ENCODE data around the gene SIX1.

Gene SIX1

DNA sequence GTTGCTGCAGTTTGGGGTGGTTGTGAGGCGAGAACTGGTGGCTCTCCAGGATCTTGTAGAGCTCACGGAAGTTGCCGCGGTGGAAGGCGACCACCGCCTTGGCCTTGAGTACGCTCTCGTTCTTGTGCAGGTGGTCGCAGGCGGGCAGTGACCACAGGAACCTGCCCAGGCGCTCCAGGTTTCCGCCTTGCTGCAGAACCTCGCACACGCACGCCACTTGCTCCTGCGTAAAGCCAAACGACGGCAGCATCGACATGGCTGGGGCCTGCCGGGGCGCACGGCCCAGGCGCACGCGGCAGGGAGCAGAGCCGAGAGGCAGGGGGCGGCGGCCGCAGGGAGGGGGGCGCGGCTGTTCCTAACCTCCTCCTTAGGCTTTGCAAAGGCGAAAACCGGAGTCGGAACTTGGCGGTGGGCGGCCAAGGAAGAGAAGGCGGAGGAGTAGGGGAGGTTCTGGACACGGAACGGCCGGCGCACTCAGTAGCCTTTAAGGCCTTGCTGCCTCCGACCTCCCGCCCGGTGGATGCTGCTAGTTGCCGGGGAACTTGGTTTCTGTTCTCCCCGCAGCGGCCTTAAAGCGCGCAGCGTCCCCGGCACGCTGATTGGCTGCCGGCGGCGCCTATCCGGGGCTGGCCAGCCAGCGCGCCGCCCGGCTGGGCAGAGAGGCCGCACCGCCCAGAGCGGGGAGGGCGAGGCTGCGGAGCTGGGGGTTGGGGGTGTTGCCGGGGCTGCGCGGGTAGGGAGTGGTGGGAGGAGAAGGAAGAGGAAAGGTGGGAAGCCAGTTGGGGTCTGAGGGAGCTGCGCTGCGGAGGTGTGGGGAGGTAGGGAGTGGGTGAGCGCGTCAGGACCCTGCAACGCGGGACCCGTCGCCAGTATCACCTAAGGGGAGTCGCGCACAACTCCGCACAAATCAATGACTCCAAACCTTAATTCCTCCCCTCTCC, at the start of gene SIX1:
Gene SIX1 (minus strand): TSS at position 544 of the 941 bp plus-strand sequence. CDS start 288 bp downstream, at position 256.
- DNase-seq (ENCODE audit: low read depth, low spot score) = no peak

DNA sequence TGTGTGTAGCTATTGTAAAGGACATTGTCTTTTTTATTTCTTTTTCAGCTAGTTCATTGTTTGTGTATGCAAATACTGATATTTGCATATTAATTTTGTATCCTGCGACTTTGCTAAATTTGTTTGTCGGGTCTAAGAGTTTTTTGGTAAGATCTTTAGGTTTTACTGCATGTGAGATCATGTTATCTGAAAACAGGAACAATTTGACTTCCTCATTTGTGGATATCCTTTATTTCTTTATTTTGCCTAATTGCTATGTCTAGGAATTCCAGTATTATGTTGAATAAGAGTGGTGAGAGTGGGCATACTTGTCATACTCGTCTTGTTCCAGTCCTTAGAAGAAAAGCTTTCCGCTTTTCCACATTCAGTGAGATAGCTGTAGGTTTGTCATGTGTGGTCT, 46.0 kb upstream of the SIX1 start:
- DNase-seq (ENCODE audit: low read depth, low spot score) = no peak

DNA sequence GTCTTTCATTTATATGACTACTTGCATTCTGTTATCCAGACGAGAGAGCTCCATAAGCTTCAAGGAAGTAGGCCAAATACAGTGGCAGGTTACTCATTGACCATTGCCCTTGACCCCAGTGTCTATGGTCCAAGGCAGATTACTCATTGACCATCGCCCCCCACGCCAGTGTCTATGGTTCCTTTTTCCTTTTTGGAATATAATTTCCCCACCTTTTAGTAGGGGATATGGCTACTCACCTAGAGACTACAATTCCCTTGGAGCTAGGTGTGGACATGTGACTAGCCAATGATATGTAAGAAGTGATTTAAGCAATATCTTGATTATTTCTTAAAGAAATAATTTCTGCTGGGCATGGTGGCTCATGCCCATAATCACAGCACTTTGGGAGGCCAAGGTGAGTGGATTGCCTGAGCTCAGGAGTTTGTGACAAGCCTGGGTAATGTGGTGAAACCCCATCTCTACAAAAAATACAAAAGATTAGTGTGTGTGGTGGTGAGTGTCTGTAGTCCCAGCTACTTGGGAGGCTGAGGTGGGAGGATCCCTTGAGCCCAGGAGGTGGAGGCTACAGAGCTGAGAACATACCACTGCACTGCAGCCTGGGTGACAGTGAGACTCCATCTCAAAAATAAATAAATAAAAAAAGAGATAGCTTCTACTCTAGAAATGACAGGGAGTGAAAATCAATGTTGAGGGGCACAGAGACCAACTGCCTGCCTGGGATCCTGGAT, 42.3 kb upstream of the SIX1 start:
- DNase-seq (ENCODE audit: low read depth, low spot score) = no peak

DNA sequence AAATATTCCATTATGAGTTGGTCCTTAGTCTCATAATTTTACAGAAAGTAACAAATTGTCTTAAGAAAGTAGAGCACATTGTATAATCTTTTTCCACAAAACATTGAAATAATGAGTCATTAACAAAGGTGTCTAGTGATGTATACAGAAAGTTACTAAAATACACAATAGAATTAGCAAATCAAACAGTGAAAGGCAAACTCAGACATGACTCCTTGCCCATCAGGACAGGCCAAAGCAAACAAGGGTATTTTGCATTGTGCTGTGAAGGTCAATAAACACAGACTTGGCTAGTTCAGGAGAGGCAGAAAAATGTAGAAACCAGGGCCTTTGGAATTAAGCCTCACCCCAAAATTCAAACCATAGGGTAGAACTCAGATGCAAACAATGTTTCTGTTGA, 37.6 kb upstream of the SIX1 start:
- no peak for DNase-seq (ENCODE audit: low read depth, low spot score)

DNA sequence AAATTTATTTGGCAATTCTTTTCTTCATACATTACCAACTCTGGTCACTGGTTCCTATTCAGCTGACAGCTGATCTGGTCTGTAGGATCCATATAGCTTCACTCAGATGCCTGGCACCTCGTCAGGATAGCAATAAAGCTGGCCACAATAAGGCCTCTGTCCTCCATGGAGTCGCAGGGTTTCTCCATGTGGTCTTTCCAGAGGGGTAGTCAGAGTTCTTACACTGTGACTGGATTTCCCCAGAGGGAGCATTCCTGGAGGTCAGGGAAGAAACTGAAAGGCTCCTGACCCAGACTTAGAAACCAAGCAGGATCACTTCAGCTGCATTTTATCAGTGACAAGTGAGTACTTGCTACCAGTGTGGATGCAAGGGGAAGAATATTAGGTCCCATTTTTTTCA, 34.9 kb upstream of the SIX1 start:
- DNase-seq (ENCODE audit: low read depth, low spot score) = no peak

DNA sequence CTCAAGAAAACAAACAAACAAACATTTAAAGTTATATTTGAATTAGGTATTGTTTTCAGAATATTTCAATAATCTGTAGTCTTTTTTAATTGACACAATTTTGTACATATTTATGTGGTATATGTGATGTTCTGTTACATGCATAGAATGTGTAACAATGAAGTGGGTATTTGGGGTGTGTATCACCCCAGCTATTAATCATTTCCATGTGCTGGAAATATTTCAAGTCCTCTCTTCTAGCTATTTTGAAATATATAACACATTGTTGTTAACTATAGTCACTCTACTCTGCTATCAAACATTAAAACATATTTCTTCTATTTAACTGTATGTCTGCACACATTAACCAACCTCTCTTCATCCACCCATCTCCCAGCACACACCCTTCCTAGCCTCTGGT, 32.0 kb upstream of the SIX1 start:
- no peak for DNase-seq (ENCODE audit: low read depth, low spot score)

DNA sequence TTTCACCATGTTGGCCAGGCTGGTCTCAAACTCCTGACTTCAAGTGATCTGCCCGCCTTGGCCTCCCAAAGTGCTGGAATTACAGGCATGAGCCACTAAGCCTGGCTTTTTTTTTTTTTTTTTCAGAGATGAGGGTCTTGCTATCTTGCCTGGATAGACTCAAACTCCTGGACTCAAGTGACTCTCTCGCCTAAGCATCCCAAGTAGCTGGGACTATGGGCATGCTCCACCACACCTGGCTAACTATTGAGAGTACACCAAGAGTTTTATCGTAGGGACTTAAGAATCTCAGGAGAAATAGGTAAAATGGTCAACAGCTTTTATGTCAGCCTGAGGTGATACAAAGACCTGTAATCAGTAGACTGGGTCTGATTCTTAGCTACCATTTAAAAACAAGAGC, 31.2 kb upstream of the SIX1 start:
- no peak for DNase-seq (ENCODE audit: low read depth, low spot score)

DNA sequence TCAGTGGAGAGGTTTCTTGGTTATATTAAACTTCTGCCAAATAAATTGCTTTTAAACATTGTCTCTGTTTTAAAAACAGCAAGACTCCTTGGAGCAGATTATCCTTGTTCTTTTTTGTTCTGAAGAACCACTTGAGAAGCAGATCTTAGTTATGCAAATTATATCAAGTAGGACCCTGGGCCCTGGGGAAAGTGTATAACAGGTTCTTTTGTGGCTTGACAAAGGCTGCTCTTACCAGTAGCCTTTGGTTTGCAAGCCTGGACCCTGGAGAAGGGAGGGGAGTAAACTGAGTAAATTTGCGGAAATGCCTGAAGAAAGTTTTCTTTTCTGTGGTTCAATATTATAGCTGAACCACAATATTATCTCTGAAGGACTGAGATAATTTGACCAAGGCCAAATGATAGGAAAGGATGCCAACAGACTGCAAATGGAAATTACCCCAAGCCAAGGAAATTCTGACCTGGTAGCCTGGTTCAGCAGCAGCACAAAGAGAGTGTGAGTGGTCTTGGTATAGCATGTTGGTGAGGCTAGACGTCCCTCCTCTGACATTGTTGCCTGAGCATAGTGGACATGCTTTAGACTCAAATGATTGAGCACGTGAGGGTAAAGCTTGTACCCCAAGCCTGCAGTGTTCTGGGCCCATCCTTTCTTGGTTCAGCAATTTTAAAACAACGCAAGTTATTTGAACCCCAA, 30.4 kb upstream of the SIX1 start:
- DNase-seq (ENCODE audit: low read depth, low spot score) = no peak

DNA sequence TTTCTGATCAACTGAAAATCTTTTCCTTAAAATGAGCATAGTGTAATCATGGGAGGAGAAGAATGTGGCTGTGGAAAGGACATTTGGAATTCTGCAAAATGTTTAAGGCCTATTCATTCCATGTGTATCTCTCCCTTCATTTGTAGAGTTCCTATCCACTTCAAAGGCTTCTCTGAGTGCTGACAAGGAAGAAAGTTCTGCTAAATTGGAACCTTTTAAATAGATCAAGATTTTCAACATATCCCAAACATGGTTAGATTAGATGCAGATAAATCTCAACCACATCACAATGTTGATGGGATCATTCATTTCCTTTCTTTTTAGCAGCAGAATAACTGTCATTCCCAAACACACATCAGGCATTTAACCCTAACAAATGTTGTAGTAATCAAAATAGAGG, 28.4 kb upstream of the SIX1 start:
- no peak for DNase-seq (ENCODE audit: low read depth, low spot score)

DNA sequence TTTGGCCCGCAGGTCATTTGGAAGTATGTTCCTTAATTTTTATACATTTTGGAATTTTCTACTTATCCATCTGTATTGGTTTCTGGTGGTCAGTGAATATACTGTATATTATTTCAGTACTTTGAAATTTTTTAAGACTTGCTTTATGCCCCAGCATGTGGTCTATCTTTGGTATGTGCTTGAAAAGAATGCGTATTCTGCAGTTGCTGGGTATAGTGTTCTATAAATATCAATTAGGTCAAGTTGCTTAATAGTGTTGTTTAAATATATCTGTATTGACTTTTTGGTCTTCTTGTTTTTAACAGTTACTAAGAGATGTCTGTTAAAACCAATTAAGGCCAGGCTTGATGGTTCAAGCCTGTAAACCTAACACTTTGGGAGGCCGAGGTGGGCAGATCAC, 21.7 kb upstream of the SIX1 start:
- DNase-seq (ENCODE audit: low read depth, low spot score) = no peak

DNA sequence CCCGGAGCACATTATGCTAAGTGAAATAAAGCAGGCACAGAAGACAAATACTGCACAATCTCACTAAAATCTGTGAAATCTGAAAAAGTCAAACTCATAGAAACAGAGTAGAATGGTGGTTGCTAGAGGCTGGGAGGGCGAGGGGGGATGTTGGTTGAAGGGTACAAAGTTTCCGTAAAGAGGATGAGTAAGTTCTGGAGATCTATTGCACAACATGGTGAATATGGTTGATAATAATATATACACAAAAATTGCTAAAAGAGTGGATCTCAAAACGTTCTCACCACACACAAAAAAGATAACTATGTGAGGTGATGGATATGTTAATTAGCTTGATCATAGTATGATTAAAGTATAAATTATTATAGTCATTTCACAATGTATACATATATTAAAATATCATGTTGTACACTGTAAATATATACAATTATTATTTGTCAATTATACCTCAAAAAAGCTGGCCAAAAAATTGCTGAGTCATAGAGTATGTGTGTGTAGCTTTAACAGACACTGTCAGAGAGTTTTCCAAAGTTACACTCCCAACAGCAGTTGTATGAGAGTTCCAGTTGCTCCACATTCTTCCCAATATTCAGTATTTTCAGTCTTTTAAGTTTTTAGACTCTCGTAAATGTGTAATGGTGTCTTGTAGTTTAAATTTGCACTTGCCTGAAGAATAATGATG, 19.3 kb upstream of the SIX1 start:
- DNase-seq (ENCODE audit: low read depth, low spot score) = no peak

DNA sequence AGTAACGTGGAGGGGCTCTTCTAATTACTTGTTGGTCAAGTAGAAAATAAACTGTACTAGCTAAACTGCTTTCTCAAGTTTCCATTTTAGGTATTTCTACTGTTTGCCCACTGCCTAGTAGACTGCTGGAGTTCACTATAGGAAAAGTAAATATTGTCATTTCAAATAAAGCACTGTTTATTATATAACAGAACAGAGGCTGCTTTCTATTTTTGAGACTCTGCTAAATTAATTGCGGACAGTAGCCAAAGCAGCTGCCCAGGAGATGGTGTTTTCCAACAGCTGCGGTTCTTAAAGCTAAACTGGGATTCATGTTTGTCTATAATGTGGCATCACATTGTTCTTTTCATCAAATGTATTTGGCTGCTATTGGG, 15.9 kb upstream of the SIX1 start:
- DNase-seq (ENCODE audit: low read depth, low spot score) = no peak

DNA sequence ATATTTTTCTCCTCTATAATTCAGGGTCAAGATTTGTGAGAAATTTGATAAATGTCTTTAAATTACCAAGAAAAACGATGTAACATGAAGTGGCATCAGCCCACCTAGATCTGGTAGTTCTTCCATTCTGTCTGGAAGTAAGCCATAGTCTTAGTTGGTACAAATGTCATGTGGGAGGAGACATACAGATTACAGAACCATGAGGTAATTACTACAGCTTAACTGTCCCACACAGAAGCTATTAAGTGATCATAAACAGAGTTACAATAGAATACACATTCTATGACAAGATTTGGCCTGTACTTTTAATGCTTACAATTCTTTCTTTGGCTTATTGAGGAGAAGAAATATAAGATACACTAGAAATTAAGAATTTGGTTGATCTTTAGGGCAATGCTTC, 13.7 kb upstream of the SIX1 start:
- DNase-seq (ENCODE audit: low read depth, low spot score) = no peak

DNA sequence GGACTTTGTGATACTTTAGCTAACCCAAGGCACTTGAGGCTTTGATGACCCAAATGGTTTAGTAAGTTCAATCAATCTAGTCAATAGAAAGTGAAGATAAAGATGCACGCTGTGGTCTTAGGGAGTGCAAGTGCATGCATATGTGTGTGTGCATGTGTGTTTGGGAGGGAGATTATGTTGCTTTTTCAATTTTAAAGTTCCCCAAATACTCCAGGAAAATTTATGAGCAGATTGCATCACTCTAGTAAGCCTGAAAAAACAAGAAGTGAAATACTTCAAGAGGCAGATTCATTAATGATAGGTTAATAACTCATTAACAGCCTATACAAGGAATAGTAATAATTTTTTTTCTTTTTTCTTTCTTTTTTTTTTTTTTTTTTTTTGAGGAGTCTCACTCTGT, 12.4 kb upstream of the SIX1 start:
- no peak for DNase-seq (ENCODE audit: low read depth, low spot score)

DNA sequence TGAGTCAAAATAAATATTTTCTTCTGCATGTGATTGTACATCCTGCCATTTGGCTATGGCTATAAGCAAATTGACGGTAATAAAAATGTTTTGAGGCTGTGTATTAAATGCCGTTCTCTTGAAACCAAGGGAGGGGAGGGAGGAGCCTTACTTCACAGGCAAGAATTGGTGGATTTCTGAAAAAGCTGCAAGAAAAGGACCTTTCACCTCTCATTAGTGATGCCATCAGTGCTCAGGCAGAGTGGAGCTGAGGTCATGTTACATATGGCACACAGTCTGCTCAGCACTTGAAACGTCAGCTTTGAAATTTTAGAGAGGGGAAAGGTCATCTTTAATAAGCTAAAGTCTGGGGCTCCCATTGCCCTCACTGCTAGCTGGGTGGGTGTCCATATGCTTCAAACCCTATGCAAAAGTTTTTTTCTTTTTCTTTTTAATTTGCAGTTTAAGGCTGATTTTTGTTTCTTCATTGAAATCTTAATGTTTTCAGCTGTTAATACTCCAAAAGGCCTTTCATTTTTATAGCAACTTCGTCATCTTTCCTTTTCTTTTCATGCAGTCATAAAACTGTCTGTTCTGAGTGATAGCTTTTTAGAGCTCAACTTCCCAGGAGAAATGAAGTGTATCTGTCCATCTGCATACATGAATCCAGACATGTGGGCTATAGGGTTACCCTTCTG, 9.8 kb upstream of the SIX1 start:
- no peak for DNase-seq (ENCODE audit: low read depth, low spot score)

DNA sequence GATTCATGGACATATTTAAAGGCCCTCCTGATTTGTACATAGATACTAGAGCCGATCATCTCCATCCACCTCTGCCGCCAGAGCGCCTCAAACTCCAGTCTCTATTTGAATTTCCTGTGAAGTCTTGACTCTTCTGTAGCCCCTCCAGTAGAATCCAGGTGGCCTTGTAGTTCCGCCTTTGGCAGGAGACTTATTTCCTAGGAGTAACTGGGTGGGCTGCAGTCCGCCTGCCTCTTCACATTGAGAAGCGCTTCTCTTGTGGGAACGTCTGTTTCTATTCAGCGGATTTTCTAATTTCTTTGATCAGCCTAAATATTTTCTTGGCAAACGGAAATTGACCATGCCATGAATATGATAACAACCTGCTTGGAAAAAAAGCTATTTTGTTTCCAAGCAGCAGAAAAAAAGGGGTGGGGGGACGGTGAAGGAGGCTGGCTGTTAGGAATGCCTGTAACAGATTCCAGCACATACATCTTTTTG, 9.0 kb upstream of the SIX1 start:
- DNase-seq (ENCODE audit: low read depth, low spot score) = no peak

DNA sequence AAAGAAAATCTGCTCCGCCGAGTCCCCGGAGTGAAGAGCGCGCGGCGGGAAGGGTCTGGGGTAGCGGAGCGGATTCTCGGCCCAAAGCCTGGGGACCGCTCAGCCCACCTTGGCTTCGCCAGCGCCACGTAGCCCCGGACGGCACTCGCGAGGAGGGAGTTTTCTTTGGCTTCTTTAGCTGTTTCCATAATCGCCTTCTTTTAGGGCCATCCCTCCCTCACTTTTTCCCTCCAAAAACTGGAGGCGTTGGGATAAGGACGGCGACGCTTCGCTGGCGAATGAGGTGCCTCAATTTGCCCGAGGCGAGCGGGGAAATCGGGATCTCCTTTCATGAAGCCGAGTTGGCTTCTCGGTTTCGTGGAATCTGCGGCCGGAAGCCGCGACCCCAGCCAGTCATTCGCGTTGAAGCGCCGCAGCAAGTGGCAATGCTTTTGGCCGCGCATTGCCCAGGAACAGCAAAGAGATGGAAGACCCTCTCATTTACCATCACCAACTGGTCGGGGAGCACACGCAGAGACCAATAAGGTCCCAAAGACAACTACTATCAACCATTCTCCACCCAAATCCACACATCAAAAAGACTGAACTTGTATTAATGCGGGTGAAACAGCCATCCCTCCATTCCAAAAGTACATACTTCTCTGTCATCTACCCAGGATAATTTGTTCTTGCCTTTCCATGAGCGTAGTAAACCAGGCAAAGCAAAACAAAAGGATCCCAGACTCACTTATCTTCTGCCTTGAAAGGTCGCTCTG, 8.4 kb upstream of the SIX1 start:
- DNase-seq (ENCODE audit: low read depth, low spot score) = no peak

DNA sequence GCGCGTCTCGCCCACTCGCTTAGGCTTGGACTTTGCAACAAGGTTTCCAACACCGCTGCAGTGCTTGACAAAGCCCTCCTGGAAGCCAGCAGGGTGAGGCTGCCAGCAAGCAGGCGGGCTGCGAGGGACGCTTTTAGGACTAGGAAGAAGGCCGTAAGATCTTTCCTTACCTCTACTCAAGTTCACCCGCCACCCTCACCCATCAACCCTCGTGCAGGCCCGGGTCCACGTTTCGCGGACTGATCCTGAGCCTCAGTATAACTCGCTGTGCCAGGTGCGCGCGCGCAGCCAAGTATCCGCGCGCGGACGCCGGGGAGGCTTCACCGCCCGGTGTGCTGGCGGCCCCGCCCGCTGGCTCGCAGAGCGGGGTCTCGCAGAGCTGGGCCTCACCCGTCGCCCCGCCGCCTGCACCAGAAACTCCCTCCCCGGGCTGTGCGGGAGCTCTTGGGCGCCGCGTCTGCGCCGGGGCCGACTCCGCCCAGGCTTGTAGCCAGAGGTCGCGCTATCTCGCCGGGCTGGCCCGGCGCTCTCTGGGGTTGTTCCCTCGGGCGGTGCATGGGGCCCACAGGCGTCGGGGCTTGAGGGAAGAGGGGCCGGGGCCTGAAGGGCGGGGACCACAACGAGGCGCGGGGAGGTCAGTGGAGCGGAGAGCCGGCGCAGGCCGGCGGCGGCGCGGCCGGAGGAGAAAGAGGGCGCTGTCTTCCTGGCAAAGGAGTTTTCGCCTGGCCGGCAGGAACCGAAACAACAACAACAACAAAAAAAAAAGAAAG, 7.6 kb upstream of the SIX1 start:
- DNase-seq (ENCODE audit: low read depth, low spot score) = no peak

DNA sequence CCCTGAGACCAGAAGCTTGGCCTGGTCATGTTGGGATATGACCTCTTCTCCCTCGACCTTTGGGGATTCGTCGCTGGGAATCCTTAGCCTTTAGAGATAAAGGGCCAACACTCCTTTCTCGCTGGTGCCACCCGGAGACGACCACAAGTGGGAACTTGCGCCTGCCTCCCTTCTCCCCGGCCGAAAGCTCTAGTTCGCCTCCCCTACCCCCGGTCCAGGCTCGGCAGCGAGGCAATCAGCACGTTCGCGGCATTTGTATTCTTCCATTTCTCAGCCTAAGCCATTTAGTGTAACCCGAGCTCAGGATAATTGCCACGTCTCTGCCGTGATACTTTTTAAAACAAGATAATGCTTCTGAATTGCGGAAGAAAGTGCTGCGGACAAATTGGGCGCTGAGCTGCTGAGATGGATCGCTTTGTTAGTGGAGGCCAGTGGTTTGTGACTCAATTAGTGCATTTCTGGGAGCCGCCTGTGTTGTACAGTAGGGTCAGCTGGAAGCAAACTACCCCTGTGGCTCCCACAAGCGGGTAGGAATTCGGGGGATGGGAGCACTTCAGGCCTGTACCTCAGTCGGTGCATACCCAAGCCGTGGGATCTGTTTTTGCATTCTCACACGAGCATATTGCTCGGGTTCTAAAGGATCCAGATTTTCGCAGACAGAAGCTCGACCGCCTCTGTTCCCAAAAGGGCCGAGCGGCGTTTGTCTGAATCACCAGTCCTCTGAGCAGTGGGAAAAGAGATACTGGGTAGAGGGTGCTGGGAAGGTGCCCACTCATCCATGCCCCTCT, 6.8 kb upstream of the SIX1 start:
- no peak for DNase-seq (ENCODE audit: low read depth, low spot score)

All from activated naive CD8-positive, alpha-beta T cell treated with anti-CD3 and anti-CD28 coated beads, Interleukin-2, amount 50 U/mL, for 16 hours (primary cell).